Hepatocyte (in vitro differentiated cells): Measurements from ENCODE around the gene MAP1A. TPM values are rescaled to one million over a fixed set of nuclear protein-coding genes. Genes with fewer than 3 reads are reported as not detected.

ENCODE experiments used
- DNase-seq: peaks from one replicate; pipeline ENCODE4 v3.0.0-alpha.2; 2016; ENCODE audit warnings: low spot score
- H2AFZ ChIP-seq: fragments of 200-600 bp; sonication (generic); 2 replicates; pipeline ENCODE4 v1.6.0; 2016; ENCODE audit warnings: antibody characterized with exemption, mild to moderate bottlenecking
- H3K27ac ChIP-seq: fragments of 200-600 bp; sonication (generic); 2 replicates; pipeline ENCODE4 v1.5.1; 2016; ENCODE audit warnings: mild to moderate bottlenecking
- H3K27me3 ChIP-seq: fragments of 200-600 bp; sonication (generic); 2 replicates; pipeline ENCODE4 v1.6.1; 2016
- H3K36me3 ChIP-seq: fragments of 200-600 bp; sonication (generic); replicated peaks from 2 replicates; pipeline ENCODE4 v1.5.1; 2016; ENCODE audit warnings: low read depth; ENCODE audit not compliant: insufficient read depth
- H3K4me1 ChIP-seq: fragments of 200-600 bp; sonication (generic); 2 replicates; pipeline ENCODE4 v1.5.1; 2016; ENCODE audit warnings: mild to moderate bottlenecking, moderate library complexity; ENCODE audit not compliant: insufficient read depth
- H3K4me2 ChIP-seq: fragments of 200-600 bp; sonication (generic); 2 replicates; pipeline ENCODE4 v1.6.0; 2016
- H3K4me3 ChIP-seq: fragments of 200-600 bp; sonication (generic); 2 replicates; pipeline ENCODE4 v1.5.1; 2016; ENCODE audit warnings: mild to moderate bottlenecking
- H3K79me2 ChIP-seq: fragments of 200-600 bp; sonication (generic); 2 replicates; pipeline ENCODE4 v1.6.0; 2017; ENCODE audit warnings: mild to moderate bottlenecking
- H3K9me2 ChIP-seq: fragments of 200-600 bp; sonication (generic); replicated peaks from 2 replicates; pipeline ENCODE4 v1.6.0; 2017; ENCODE audit warnings: mild to moderate bottlenecking; ENCODE audit not compliant: insufficient read depth
- H3K9me3 ChIP-seq: fragments of 200-600 bp; sonication (generic); 2 replicates; pipeline ENCODE4 v1.5.1; 2016; ENCODE audit warnings: low read depth, mild to moderate bottlenecking
- H4K20me1 ChIP-seq: fragments of 200-600 bp; sonication (generic); 2 replicates; pipeline ENCODE4 v1.6.0; 2016; ENCODE audit warnings: mild to moderate bottlenecking; ENCODE audit not compliant: insufficient read depth, poor library complexity, severe bottlenecking
- CTCF ChIP-seq: fragments of 200-600 bp; sonication (generic); IDR thresholded peaks from 2 replicates; pipeline ENCODE4 v1.5.1; 2016; ENCODE audit warnings: antibody characterized with exemption, mild to moderate bottlenecking; ENCODE audit not compliant: poor library complexity
- EZH2 ChIP-seq: fragments of 200-600 bp; sonication (generic); IDR thresholded peaks from 2 replicates; pipeline ENCODE4 v1.6.1; 2016; ENCODE audit warnings: antibody characterized with exemption, mild to moderate bottlenecking, borderline replicate concordance
- EZH2phosphoT487 ChIP-seq: fragments of 200-600 bp; sonication (generic); IDR thresholded peaks from one replicate; pipeline ENCODE4 v1.6.1; 2018; ENCODE audit warnings: antibody characterized with exemption, mild to moderate bottlenecking, low read depth, moderate library complexity; ENCODE audit not compliant: unreplicated experiment, severe bottlenecking
- WGBS: methylation state at CpG from one replicate; pipeline ENCODE4 v1.1.6; 2016; ENCODE audit warnings: low lambda C conversion rate; ENCODE audit errors: missing lambda C conversion rate; 5-methylcytosine and 5-hydroxymethylcytosine counted together
- polyA plus RNA-seq: library from polyadenylated mRNA; unstranded; fragments of >200 nt; fragmentation: Nextera tagmentation; extraction: Ambion mirVana; gene quantifications from 2 replicates; pipeline ENCODE4 v1.2.1, GENCODE V29; 2016
- total RNA-seq: library from RNA; depleted of rRNA; stranded (reverse); fragments of >200 nt; gene quantifications from 2 replicates; pipeline ENCODE4 v1.2.3, GENCODE V29; 2014

MAP1A gene
- total and polyA plus RNA-seq, 2 experiments from 2014 or later = 7.2 to 9.5 TPM

GRCh38 chr15:43526261-43526930, 9.0 kb downstream of the MAP1A start:
- Histone ChIP-seq H3K4me3 (no peak overlapping the region), H3K9me3 (no peaks in the 10 kb centered on the region), H3K4me2 (no peak overlapping the region), H2AFZ (no peak overlapping the region), H3K36me3 (no peaks in the 10 kb centered on the region), H3K9me2 (no peaks in the 10 kb centered on the region), H3K4me1 (no peaks in the 10 kb centered on the region), H3K27ac (no peak overlapping the region), H4K20me1 (no peaks in the 10 kb centered on the region), H3K79me2 (no peaks in the 10 kb centered on the region), H3K27me3 (no peaks in the 10 kb centered on the region)
- TF ChIP-seq CTCF = no peak
- 92% methylated on average over 11 of the region's 11 CpGs for WGBS
- no peak for DNase-seq

GRCh38 chr15:43527016-43527801, 9.8 kb downstream of the MAP1A start:
- no peaks in the 10 kb centered on the region for H3K36me3 ChIP-seq
- no peaks in the 10 kb centered on the region for H4K20me1 ChIP-seq
- H3K4me1 ChIP-seq = no peaks in the 10 kb centered on the region
- no peak overlapping the region for H3K4me2 ChIP-seq
- 85% methylated on average over 9 of the region's 9 CpGs for WGBS
- no peak overlapping the region for H2AFZ ChIP-seq
- H3K27me3 ChIP-seq = no peaks in the 10 kb centered on the region
- H3K27ac ChIP-seq = no peak overlapping the region
- no peaks in the 10 kb centered on the region for H3K9me2 ChIP-seq
- TF ChIP-seq EZH2 (no peak), EZH2phosphoT487 (no peak), CTCF (no peak)
- DNase-seq = no peak
- no peaks in the 10 kb centered on the region for H3K79me2 ChIP-seq
- H3K4me3 ChIP-seq = no peak overlapping the region
- no peaks in the 10 kb centered on the region for H3K9me3 ChIP-seq

- no peaks in the 10 kb centered on the region for H3K4me1 ChIP-seq
- no peaks in the 10 kb centered on the region for H3K36me3 ChIP-seq
- no peaks in the 10 kb centered on the region for H3K27me3 ChIP-seq
- TF ChIP-seq CTCF = no peak
- no peak for TF ChIP-seq EZH2phosphoT487
- no peak for TF ChIP-seq EZH2
- H3K9me2 ChIP-seq = no peaks in the 10 kb centered on the region
- DNase-seq = no peak
- no peak overlapping the region for H3K27ac ChIP-seq
- 92% methylated on average over 12 of the region's 12 CpGs for WGBS
- no peaks in the 10 kb centered on the region for H4K20me1 ChIP-seq
- no peak overlapping the region for H3K4me2 ChIP-seq
- no peak overlapping the region for H2AFZ ChIP-seq
- no peak overlapping the region for H3K4me3 ChIP-seq
- no peaks in the 10 kb centered on the region for H3K79me2 ChIP-seq
- no peaks in the 10 kb centered on the region for H3K9me3 ChIP-seq
These were observed 10.6 kb downstream of the MAP1A start for GRCh38 chr15:43527802-43528541.
